Smooth muscle cell (in vitro differentiated cells): ENCODE results near the gene CTBP1. TPM values are rescaled to one million over a fixed set of nuclear protein-coding genes. Genes with fewer than 3 reads are reported as not detected.

Source experiments
- DNase-seq: peaks from one replicate; lab custom pipeline; 2025; ENCODE audit not compliant: unreplicated experiment; lab: John Stamatoyannopoulos, UW
- H2AFZ ChIP-seq: fragments of 200-600 bp; sonication (generic); 2 replicates; pipeline ENCODE4 v1.6.0; 2016; ENCODE audit warnings: antibody characterized with exemption, low read depth, mild to moderate bottlenecking
- H3F3A ChIP-seq: fragments of 200-600 bp; sonication (generic); 2 replicates; pipeline ENCODE4 v1.6.0; 2017; ENCODE audit warnings: antibody characterized with exemption, low read depth
- H3K27ac ChIP-seq: fragments of 200-600 bp; sonication (generic); 2 replicates; pipeline ENCODE4 v1.5.1; 2016; ENCODE audit warnings: low read depth, mild to moderate bottlenecking
- H3K27me3 ChIP-seq: fragments of 200-600 bp; sonication (generic); 2 replicates; pipeline ENCODE4 v1.6.1; 2016; ENCODE audit warnings: low read depth, mild to moderate bottlenecking
- H3K36me3 ChIP-seq: fragments of 200-600 bp; sonication (generic); 2 replicates; pipeline ENCODE4 v1.5.1; 2016; ENCODE audit warnings: low read depth
- H3K4me1 ChIP-seq: fragments of 200-600 bp; sonication (generic); 2 replicates; pipeline ENCODE4 v1.5.1; 2016; ENCODE audit warnings: low read depth
- H3K4me2 ChIP-seq: fragments of 200-600 bp; sonication (generic); 2 replicates; pipeline ENCODE4 v1.6.0; 2016; ENCODE audit warnings: mild to moderate bottlenecking
- H3K4me3 ChIP-seq: fragments of 200-600 bp; sonication (generic); 2 replicates; pipeline ENCODE4 v1.5.1; 2016; ENCODE audit warnings: mild to moderate bottlenecking
- H3K79me2 ChIP-seq: fragments of 200-600 bp; sonication (generic); 2 replicates; pipeline ENCODE4 v1.6.0; 2016; ENCODE audit warnings: low read depth, mild to moderate bottlenecking
- H3K9ac ChIP-seq: fragments of 200-600 bp; sonication (generic); 2 replicates; pipeline ENCODE4 v1.6.0; 2016; ENCODE audit warnings: low read depth
- H3K9me3 ChIP-seq: fragments of 200-600 bp; sonication (generic); replicated peaks from 2 replicates; pipeline ENCODE4 v1.5.1; 2016; ENCODE audit warnings: low read depth
- H4K20me1 ChIP-seq: fragments of 200-600 bp; sonication (generic); 2 replicates; pipeline ENCODE4 v1.6.0; 2016; ENCODE audit warnings: low read depth
- WGBS: methylation state at CpG from one replicate; pipeline ENCODE4 v1.1.7; 2016; ENCODE audit warnings: low lambda C conversion rate; 5-methylcytosine and 5-hydroxymethylcytosine counted together
- polyA plus RNA-seq: library from polyadenylated mRNA; unstranded; fragments of >200 nt; fragmentation: Nextera tagmentation; extraction: Ambion mirVana; gene quantifications from 2 replicates; pipeline ENCODE4 v1.2.1, GENCODE V29; 2016
- total RNA-seq: library from RNA; depleted of rRNA; stranded (reverse); fragments of >200 nt; gene quantifications from 2 replicates; pipeline ENCODE4 v1.2.3, GENCODE V29; 2014
- TF ChIP-seq, protein P1 (sequence below): fragments of 200-600 bp; sonication (generic); IDR thresholded peaks from 2 replicates; pipeline ENCODE4 v1.5.1; 2017; ENCODE audit warnings: borderline replicate concordance, mild to moderate bottlenecking, antibody characterized with exemption; ENCODE audit not compliant: insufficient read depth, poor library complexity, severe bottlenecking

Gene CTBP1
- total and polyA plus RNA-seq, 2 experiments from 2014 or later = 76.9 to 132 TPM

DNA sequence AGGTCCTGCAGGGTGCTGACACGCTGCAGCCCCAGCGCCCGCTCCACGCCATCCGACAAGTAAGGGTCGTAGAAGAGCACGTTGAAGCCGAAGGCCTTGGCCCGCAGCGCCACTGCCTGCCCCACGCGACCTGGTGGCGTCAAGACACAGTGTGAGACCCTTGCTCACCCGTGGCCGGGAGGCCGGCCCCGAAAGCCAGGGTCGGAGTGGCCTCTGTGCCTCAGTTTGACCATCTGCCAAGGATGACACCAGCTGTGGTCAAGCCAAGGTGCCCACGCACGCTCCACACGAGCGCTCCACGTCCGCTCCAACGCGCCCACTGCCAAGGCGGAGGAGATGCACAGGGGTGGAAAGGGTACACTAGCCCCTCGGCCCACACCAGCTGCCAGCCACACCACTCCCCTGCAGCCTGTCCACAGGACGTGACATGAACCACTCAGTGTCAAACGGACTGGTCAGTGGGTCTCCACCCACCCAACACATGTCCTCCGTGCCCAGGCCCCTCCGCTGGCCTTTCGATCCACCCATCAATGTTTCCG is 32.8 kb downstream of the CTBP1 start:
- DNase-seq = no peak
- Histone ChIP-seq H3K27ac (no peak overlapping the region), H3K79me2 (peaks cover 7% of the 10 kb centered on the region), H3K4me1 (no peaks in the 10 kb centered on the region), H3K36me3 (no peaks in the 10 kb centered on the region), H3K4me2 (no peak overlapping the region), H3K9ac (no peak overlapping the region), H4K20me1 (peaks cover 62% of the 10 kb centered on the region), H3K4me3 (no peak overlapping the region), H3K9me3 (no peaks in the 10 kb centered on the region), H3K27me3 (no peaks in the 10 kb centered on the region), H2AFZ (no peak overlapping the region), H3F3A (no peaks in the 10 kb centered on the region)
- TF ChIP-seq, protein P1, sequence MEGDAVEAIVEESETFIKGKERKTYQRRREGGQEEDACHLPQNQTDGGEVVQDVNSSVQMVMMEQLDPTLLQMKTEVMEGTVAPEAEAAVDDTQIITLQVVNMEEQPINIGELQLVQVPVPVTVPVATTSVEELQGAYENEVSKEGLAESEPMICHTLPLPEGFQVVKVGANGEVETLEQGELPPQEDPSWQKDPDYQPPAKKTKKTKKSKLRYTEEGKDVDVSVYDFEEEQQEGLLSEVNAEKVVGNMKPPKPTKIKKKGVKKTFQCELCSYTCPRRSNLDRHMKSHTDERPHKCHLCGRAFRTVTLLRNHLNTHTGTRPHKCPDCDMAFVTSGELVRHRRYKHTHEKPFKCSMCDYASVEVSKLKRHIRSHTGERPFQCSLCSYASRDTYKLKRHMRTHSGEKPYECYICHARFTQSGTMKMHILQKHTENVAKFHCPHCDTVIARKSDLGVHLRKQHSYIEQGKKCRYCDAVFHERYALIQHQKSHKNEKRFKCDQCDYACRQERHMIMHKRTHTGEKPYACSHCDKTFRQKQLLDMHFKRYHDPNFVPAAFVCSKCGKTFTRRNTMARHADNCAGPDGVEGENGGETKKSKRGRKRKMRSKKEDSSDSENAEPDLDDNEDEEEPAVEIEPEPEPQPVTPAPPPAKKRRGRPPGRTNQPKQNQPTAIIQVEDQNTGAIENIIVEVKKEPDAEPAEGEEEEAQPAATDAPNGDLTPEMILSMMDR = no peak
- WGBS = 98% methylated on average over 34 of the region's 34 CpGs

DNA sequence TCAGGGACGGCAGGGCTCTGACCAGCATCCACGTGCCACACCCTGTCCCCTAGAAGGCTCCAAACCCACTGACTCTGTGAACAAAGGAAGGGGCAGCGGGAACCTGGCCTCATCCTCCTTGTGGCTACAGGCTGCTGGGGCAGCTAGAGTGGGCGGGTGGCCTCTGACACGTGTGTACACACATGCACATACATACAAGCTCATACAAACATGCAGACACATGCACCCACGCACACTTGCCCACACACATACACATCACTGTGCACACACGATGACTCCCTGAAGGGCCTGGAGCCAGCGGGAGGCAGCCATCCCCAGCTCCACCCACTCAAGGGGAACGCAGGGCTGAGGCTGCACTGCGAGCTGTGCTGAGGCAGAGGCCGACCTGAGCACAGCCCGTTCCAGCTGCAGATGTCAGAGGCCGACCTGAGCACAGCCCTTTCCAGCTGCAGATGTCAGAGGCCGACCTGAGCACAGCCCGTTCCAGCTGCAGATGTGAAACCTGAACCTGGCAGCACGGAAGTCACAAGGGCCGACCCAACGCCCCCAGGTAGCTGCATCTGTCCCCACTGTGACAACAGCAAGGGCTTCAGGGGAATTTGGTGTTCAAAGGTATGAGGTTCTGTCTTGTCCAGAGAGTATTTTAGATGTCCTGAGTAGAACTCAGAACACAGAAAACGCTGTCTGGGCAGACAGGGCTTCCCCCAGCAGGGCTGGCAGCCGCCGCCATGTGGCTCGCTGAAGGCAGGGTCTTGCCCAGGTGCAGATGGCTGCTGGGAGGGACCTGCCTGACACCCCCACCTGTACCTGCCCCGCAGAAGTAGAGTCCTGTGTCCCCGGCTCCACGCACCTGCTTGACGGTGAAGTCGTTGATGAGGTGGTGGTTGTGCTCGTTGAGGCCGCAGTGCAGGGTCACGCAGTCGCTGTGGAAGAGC is 33.5 kb downstream of the CTBP1 start:
- Histone ChIP-seq H3K36me3 (no peaks in the 10 kb centered on the region), H3K27me3 (no peaks in the 10 kb centered on the region), H4K20me1 (peaks cover 58% of the 10 kb centered on the region), H3K4me2 (no peak overlapping the region), H3K9ac (no peak overlapping the region), H3K27ac (no peak overlapping the region), H3K4me3 (no peak overlapping the region), H3F3A (no peaks in the 10 kb centered on the region), H3K9me3 (no peaks in the 10 kb centered on the region), H3K4me1 (no peaks in the 10 kb centered on the region), H2AFZ (no peak overlapping the region), H3K79me2 (peaks cover 7% of the 10 kb centered on the region)
- DNase-seq = no peak
- TF ChIP-seq, protein P1 = no peak
- 95% methylated on average over 31 of the region's 31 CpGs for WGBS

DNA sequence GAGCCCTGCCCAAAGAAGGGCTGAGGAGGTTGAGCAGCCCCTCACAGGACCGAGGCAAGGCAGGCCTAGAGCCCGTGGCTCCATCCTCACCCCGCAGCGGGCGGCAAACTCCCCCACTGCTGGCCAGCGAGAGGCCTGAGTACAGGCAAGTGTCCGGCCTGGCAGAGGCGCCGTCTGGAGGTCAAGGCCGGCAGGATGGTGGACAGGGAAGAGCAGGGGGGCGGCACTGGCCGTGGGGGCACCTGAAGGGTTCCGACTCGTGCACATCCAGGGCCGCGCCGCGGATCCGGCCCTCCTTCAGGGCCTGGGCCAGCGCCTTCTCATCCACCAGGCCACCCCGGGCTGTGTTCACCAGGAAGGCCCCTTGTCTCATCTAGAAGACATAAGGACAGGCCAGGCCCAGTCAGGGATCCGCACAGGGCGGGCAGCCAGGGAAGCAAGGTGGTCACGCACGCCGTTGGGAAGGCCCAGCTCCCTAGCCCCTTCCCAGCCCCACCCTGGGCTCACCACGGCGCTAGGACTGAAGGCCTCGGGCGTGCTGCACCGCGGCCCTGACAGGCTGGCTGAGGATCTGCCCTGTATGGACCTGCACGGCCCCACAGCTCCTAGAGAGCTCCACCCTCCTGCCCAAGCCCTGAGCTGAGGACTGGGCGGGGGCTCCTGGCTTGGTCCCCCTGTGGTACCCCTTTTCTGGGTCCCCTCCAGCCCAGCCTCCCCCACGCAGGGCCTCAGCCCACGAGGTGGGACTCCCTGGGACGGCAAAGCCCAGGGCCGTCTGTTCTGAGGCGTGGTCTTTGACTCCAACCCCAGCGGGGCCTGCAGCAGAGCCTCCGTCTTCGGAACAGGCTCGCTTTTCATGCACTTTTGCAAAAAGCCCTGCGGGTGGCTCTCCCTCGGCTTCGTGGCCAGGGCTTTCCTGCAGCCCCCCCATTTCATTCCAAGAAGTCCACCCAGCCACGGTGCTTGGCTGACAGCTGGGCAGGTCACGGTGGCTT is 34.5 kb downstream of the CTBP1 start:
- no peaks in the 10 kb centered on the region for H3K9me3 ChIP-seq
- no peak overlapping the region for H3K27ac ChIP-seq
- H3K9ac ChIP-seq = no peak overlapping the region
- H3K79me2 ChIP-seq = peaks cover 7% of the 10 kb centered on the region
- H3K4me1 ChIP-seq = no peaks in the 10 kb centered on the region
- H4K20me1 ChIP-seq = peaks cover 51% of the 10 kb centered on the region
- no peak overlapping the region for H2AFZ ChIP-seq
- no peak for DNase-seq
- WGBS = 96% methylated on average over 37 of the region's 48 CpGs
- H3F3A ChIP-seq = no peaks in the 10 kb centered on the region
- no peak overlapping the region for H3K4me2 ChIP-seq
- no peaks in the 10 kb centered on the region for H3K36me3 ChIP-seq
- no peak overlapping the region for H3K4me3 ChIP-seq
- TF ChIP-seq, protein P1 = no peak
- no peaks in the 10 kb centered on the region for H3K27me3 ChIP-seq
